ENCODE data around the gene BCL2A1.
"Not testable (repeated sequence)": the region's sequence is repeated elsewhere in the genome, so short reads cannot be mapped to it uniquely, and the experiment has no call there.

BCL2A1 gene

DNA sequence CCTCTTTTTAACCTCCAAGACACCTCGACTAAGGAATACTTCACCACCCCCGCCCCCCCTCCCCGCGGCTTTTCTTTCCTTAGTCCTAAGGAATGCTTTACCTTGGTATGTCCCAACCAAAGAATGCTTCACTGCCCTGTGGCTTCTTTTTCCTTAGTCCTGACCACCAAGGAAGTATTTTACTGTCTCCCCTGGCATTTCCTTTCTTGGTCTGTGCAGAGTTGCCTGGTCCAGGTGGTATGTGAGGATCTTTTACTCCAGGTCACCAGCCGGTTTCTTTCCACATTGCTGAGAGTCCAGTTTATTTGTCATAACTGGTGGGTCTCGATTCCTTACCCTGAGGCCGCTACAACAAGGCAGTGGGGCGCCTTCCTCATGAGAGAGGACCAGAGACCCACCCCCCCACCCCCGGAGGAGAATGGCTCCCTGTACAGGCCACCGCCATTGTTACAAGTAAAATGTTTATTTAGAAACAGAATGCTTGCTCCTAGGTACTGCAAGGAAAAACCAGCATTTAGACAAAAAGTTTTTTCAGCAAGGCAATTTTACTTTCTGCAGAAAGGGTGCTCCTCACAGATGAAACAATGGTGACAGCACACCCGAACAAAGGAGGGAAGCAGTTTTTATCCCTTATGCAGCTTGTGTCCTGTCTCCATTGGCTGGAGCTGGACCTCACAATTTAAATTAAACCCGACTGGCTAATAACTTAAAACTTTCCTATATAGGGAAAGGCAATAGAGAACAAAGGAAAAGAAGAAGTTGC, 51.1 kb downstream of the BCL2A1 start:
- no peak for DNase-seq

GRCh38 chr15:79919090-79919748, 51.8 kb downstream of the BCL2A1 start:
- no peak for DNase-seq

GRCh38 chr15:79918278-79918677, 52.7 kb downstream of the BCL2A1 start:
- no peak for DNase-seq

DNA sequence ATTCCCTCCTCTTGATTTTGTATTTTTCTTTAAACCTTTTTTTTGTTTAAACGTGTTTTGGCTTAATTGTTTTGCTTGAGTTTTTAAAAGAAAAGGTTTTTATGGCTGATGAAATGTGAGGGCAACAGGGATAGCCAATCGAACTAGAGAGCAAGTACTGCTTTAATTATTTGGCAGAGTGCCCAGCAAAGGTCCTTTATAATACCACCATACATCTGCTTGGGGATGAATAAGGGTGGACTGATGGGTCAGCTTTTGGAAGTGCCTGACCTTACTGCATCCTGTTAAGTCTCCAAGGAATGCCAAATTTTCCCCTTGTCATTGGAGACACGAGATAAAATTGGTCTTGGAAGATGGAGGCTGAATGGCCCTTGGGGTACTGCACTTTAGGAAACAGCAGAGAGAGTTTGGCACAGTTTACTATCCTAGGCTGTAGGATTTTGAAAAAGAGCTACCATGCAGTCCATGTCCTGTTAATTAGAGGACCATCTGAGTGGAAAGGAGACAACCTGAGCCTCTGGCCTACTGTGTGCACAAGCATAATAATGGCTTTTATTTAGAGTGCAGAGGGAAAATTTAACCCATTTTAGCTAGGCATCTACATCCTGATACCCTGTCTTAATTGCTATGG, 54.4 kb downstream of the BCL2A1 start:
- no peak for DNase-seq

- DNase-seq, result not testable (repeated sequence)
Measured at GRCh38 chr15:79915776-79916501, 55.1 kb downstream of the BCL2A1 start.

DNA sequence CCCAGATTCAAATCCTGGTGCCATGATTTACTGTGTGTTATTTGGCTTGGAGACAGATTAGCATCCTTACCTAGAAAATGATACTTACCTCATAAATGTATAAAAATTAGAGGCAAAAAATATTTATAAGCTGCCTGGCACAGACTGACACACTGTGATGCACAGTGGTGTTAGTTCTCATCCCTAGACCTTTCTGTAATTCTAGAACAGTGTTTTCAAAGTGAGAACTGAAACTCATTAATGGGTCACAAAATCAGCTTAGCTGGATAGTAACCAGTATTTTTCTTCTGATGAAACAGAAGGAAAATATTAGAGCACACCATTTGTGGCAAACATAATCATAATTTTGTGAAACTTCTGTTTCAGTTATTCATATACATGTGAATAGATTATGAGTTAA, 56.3 kb downstream of the BCL2A1 start:
- DNase-seq, result no peak
